Central memory CD8-positive, alpha-beta T cell (primary cell): Measurements from ENCODE around the gene RASSF6.
"Not testable (repeated sequence)": the region's sequence is repeated elsewhere in the genome, so short reads cannot be mapped to it uniquely, and the experiment has no call there.

ENCODE experiments used
- ATAC-seq: fragments of 150-1000 bp; cut with Tn5 transposase; replicated peaks from 2 replicates; pipeline ENCODE4 v1.10.0; 2022; ENCODE audit warnings: mild to moderate bottlenecking, moderate FRiP score, moderate number of reproducible peaks; ENCODE audit not compliant: poor library complexity, severe bottlenecking; ENCODE audit errors: extremely low read depth
- DNase-seq, 2 donors: peaks; one replicate each; pipeline ENCODE4 v3.0.0; 2021; ENCODE audit warnings: low spot score in 2 of 2
- H3K27ac Mint-ChIP-seq: one replicate; pipeline ENCODE4 v1.8.0; 2022; ENCODE audit warnings: low read depth, mild to moderate bottlenecking, moderate library complexity, mixed read lengths
- H3K27me3 Mint-ChIP-seq: one replicate; pipeline ENCODE4 v1.8.0; 2022; ENCODE audit warnings: mixed read lengths
- H3K36me3 Mint-ChIP-seq: one replicate; pipeline ENCODE4 v1.8.0; 2022; ENCODE audit warnings: mild to moderate bottlenecking, moderate library complexity, mixed read lengths; ENCODE audit not compliant: insufficient read depth
- H3K4me1 Mint-ChIP-seq: one replicate; pipeline ENCODE4 v1.8.0; 2022; ENCODE audit warnings: mixed read lengths
- H3K4me3 Mint-ChIP-seq: one replicate; pipeline ENCODE4 v1.8.0; 2022; ENCODE audit warnings: mild to moderate bottlenecking, moderate library complexity, mixed read lengths
- H3K9me3 Mint-ChIP-seq: one replicate; pipeline ENCODE4 v1.8.0; 2022; ENCODE audit warnings: mixed read lengths

The RASSF6 gene

GRCh38 chr4:73588613-73589012, 31.6 kb downstream of the RASSF6 start:
- no peaks in the 10 kb centered on the region for H3K36me3 Mint-ChIP-seq
- H3K9me3 Mint-ChIP-seq, result no peaks in the 10 kb centered on the region
- DNase-seq (no peak), ATAC-seq (no peak)
- H3K27ac Mint-ChIP-seq, result no peak overlapping the region
- H3K4me1 Mint-ChIP-seq, result no peaks in the 10 kb centered on the region
- H3K27me3 Mint-ChIP-seq, result no peaks in the 10 kb centered on the region
- no peak overlapping the region for H3K4me3 Mint-ChIP-seq

GRCh38 chr4:73586666-73587065, 33.6 kb downstream of the RASSF6 start:
- H3K4me3 Mint-ChIP-seq, result no peak overlapping the region
- H3K36me3 Mint-ChIP-seq, result no peaks in the 10 kb centered on the region

GRCh38 chr4:73586040-73586439, 34.2 kb downstream of the RASSF6 start:
- Mint-ChIP-seq H3K27ac (no peak overlapping the region), H3K9me3 (no peaks in the 10 kb centered on the region), H3K4me1 (no peaks in the 10 kb centered on the region), H3K27me3 (no peaks in the 10 kb centered on the region), H3K36me3 (no peaks in the 10 kb centered on the region), H3K4me3 (no peak overlapping the region)
- ATAC-seq (no peak), DNase-seq (no peak)

More at GRCh38 chr4:73586666-73587065, 33.6 kb downstream of the RASSF6 start:
- no peaks in the 10 kb centered on the region for H3K9me3 Mint-ChIP-seq
- no peaks in the 10 kb centered on the region for H3K4me1 Mint-ChIP-seq
- H3K27me3 Mint-ChIP-seq, result no peaks in the 10 kb centered on the region
- H3K27ac Mint-ChIP-seq, result no peak overlapping the region
- ATAC-seq (no peak), DNase-seq (no peak)

GRCh38 chr4:73585345-73585744, 34.9 kb downstream of the RASSF6 start:
- no peaks in the 10 kb centered on the region for H3K9me3 Mint-ChIP-seq
- ATAC-seq (no peak), DNase-seq (no peak)
- H3K36me3 Mint-ChIP-seq, result no peaks in the 10 kb centered on the region
- H3K4me1 Mint-ChIP-seq, result no peaks in the 10 kb centered on the region
- H3K27ac Mint-ChIP-seq, result no peak overlapping the region
- no peak overlapping the region for H3K4me3 Mint-ChIP-seq
- H3K27me3 Mint-ChIP-seq, result no peaks in the 10 kb centered on the region

GRCh38 chr4:73583666-73584065, 36.6 kb downstream of the RASSF6 start:
- Mint-ChIP-seq H3K9me3 (no peaks in the 10 kb centered on the region), H3K27me3 (no peaks in the 10 kb centered on the region), H3K36me3 (no peaks in the 10 kb centered on the region), H3K4me1 (no peaks in the 10 kb centered on the region), H3K27ac (no peak overlapping the region), H3K4me3 (no peak overlapping the region)
- DNase-seq (no peak), ATAC-seq (no peak)

GRCh38 chr4:73577371-73577770, 42.9 kb downstream of the RASSF6 start:
- DNase-seq, result no peak
- Mint-ChIP-seq H3K27ac (no peak overlapping the region), H3K4me1 (no peaks in the 10 kb centered on the region), H3K9me3 (no peaks in the 10 kb centered on the region), H3K27me3 (no peaks in the 10 kb centered on the region), H3K36me3 (no peaks in the 10 kb centered on the region), H3K4me3 (no peak overlapping the region)
- ATAC-seq, result no peak

GRCh38 chr4:73576381-73576780, 43.9 kb downstream of the RASSF6 start:
- ATAC-seq (no peak), DNase-seq (no peak)
- no peak overlapping the region for H3K4me3 Mint-ChIP-seq
- no peak overlapping the region for H3K27ac Mint-ChIP-seq
- no peaks in the 10 kb centered on the region for H3K9me3 Mint-ChIP-seq
- H3K4me1 Mint-ChIP-seq, result no peaks in the 10 kb centered on the region
- H3K27me3 Mint-ChIP-seq, result no peaks in the 10 kb centered on the region
- no peaks in the 10 kb centered on the region for H3K36me3 Mint-ChIP-seq

GRCh38 chr4:73575660-73576059, 44.6 kb downstream of the RASSF6 start:
- Mint-ChIP-seq H3K27ac (no peak overlapping the region), H3K36me3 (no peaks in the 10 kb centered on the region), H3K4me3 (no peak overlapping the region), H3K9me3 (no peaks in the 10 kb centered on the region), H3K4me1 (no peaks in the 10 kb centered on the region), H3K27me3 (no peaks in the 10 kb centered on the region)
- ATAC-seq (no peak), DNase-seq (no peak)

GRCh38 chr4:73573794-73574528, 46.3 kb downstream of the RASSF6 start:
- H3K9me3 Mint-ChIP-seq, result peaks cover 4% of the 10 kb centered on the region
- no peak for ATAC-seq
- DNase-seq, result no peak
- no peaks in the 10 kb centered on the region for H3K36me3 Mint-ChIP-seq
- no peak overlapping the region for H3K4me3 Mint-ChIP-seq
- no peaks in the 10 kb centered on the region for H3K27me3 Mint-ChIP-seq
- H3K27ac Mint-ChIP-seq, result no peak overlapping the region
- no peaks in the 10 kb centered on the region for H3K4me1 Mint-ChIP-seq

- H3K36me3 Mint-ChIP-seq, H3K27me3 Mint-ChIP-seq, H3K27ac Mint-ChIP-seq: not testable (repeated sequence)
Observed at GRCh38 chr4:73550865-73551264, 69.4 kb downstream of the RASSF6 start.

GRCh38 chr4:73544620-73545019, 75.6 kb downstream of the RASSF6 start:
- Mint-ChIP-seq H3K27me3 (no peaks in the 10 kb centered on the region), H3K4me3 (no peak overlapping the region), H3K36me3 (no peaks in the 10 kb centered on the region), H3K27ac (no peak overlapping the region), H3K9me3 (peaks cover 6% of the 10 kb centered on the region), H3K4me1 (no peaks in the 10 kb centered on the region)
- DNase-seq (no peak), ATAC-seq (no peak)

More at GRCh38 chr4:73550865-73551264, 69.4 kb downstream of the RASSF6 start:
- DNase-seq, H3K4me3 Mint-ChIP-seq, H3K4me1 Mint-ChIP-seq, ATAC-seq: not testable (repeated sequence)
- peaks cover 12% of the 10 kb centered on the region for H3K9me3 Mint-ChIP-seq

- Mint-ChIP-seq H3K36me3 (no peaks in the 10 kb centered on the region), H3K27ac (no peak overlapping the region), H3K4me1 (no peaks in the 10 kb centered on the region), H3K9me3 (peaks cover 6% of the 10 kb centered on the region), H3K27me3 (no peaks in the 10 kb centered on the region), H3K4me3 (no peak overlapping the region)
- ATAC-seq, result no peak
- DNase-seq, result no peak
Observed at GRCh38 chr4:73541251-73541650, 79.0 kb downstream of the RASSF6 start.

- Mint-ChIP-seq H3K4me1 (no peaks in the 10 kb centered on the region), H3K9me3 (peaks cover 5% of the 10 kb centered on the region), H3K27ac (no peak overlapping the region), H3K27me3 (no peaks in the 10 kb centered on the region), H3K36me3 (no peaks in the 10 kb centered on the region), H3K4me3 (no peak overlapping the region)
- no peak for DNase-seq
- no peak for ATAC-seq
Observed at GRCh38 chr4:73540826-73541225, 79.4 kb downstream of the RASSF6 start.
